Activated CD8-positive, alpha-beta memory T cell treated with anti-CD3 and anti-CD28 coated beads for 24 hours (primary cell): ENCODE measurements around the gene RPL38.

Source experiments
- DNase-seq: peaks from one replicate; pipeline ENCODE4 v3.0.0-alpha.2; 2020

Gene RPL38

GRCh38 chr17:74203439-74204240 lies at the start of gene RPL38:
Gene RPL38, plus strand, starts transcription at chr17:74203678. Its CDS starts 278 bp downstream, at chr17:74203956.
- DNase-seq: peak; percentile 99

- DNase-seq: no peak
These were observed 49.6 kb upstream of the RPL38 start for GRCh38 chr17:74153821-74154430.

- peak; percentile 11 for DNase-seq
These were observed 46.6 kb upstream of the RPL38 start for GRCh38 chr17:74156878-74157277.

- peak; percentile 33 for DNase-seq
These were observed 46.1 kb upstream of the RPL38 start for GRCh38 chr17:74157366-74157765.

- no peak for DNase-seq
These were observed 44.7 kb upstream of the RPL38 start for GRCh38 chr17:74158761-74159160.

GRCh38 chr17:74159226-74159840 lies 44.1 kb upstream of the RPL38 start:
- DNase-seq: peak; percentile 35

- DNase-seq: peak; percentile 26
These were observed 42.6 kb upstream of the RPL38 start for GRCh38 chr17:74160656-74161502.

- no peak for DNase-seq
These were observed 42.0 kb upstream of the RPL38 start for GRCh38 chr17:74161503-74161875.

- DNase-seq: no peak
These were observed 40.1 kb upstream of the RPL38 start for GRCh38 chr17:74163271-74163821.

GRCh38 chr17:74163836-74164235 lies 39.6 kb upstream of the RPL38 start:
- DNase-seq: no peak

GRCh38 chr17:74164446-74165045 lies 38.9 kb upstream of the RPL38 start:
- DNase-seq: no peak

GRCh38 chr17:74165797-74166365 lies 37.6 kb upstream of the RPL38 start:
- no peak for DNase-seq

- no peak for DNase-seq
These were observed 32.6 kb upstream of the RPL38 start for GRCh38 chr17:74170924-74171323.

- no peak for DNase-seq
These were observed 30.8 kb upstream of the RPL38 start for GRCh38 chr17:74172700-74173099.

GRCh38 chr17:74176546-74177001 lies 26.9 kb upstream of the RPL38 start:
- DNase-seq: peak; percentile 74

GRCh38 chr17:74177018-74177450 lies 26.4 kb upstream of the RPL38 start:
- no peak for DNase-seq

GRCh38 chr17:74179576-74179975 lies 23.9 kb upstream of the RPL38 start:
- no peak for DNase-seq

- DNase-seq: no peak
These were observed 23.1 kb upstream of the RPL38 start for GRCh38 chr17:74180336-74180735.

GRCh38 chr17:74181341-74181740 lies 22.1 kb upstream of the RPL38 start:
- DNase-seq: no peak

GRCh38 chr17:74182041-74182723 lies 21.3 kb upstream of the RPL38 start:
- DNase-seq: no peak

- no peak for DNase-seq
These were observed 20.1 kb upstream of the RPL38 start for GRCh38 chr17:74183411-74183810.
